Lower leg skin (tissue), 4 donors: ENCODE data around the gene TANC1. TPM values are rescaled to one million over a fixed set of nuclear protein-coding genes. Genes with fewer than 3 reads are reported as not detected.

ENCODE experiments used
- DNase-seq, 2 donors: peaks; one replicate each; pipeline ENCODE4 v3.0.0-alpha.2; 2019; ENCODE audit warnings: low spot score in 2 of 2
- H3K4me3 ChIP-seq: fragments of 200-600 bp; sonication (generic); 2 replicates; pipeline ENCODE4 v1.5.1; 2017; ENCODE audit warnings: mild to moderate bottlenecking, low read depth; ENCODE audit not compliant: poor library complexity, severe bottlenecking
- CTCF ChIP-seq, 3 donors: fragments of 450-650 bp; IDR thresholded peaks; one replicate each; pipeline ENCODE4 v1.5.1; 2016; ENCODE audit warnings: antibody characterized with exemption in 3 of 3, mild to moderate bottlenecking in 3 of 3, moderate library complexity in 2 of 3
- POLR2A ChIP-seq, 2 donors: fragments of 450-650 bp; IDR thresholded peaks; one replicate each; pipeline ENCODE4 v1.6.1; 2016 to 2017; ENCODE audit warnings: antibody characterized with exemption in 2 of 2, mild to moderate bottlenecking in 1 of 2, moderate library complexity in 1 of 2
- WGBS, 2 donors: methylation state at CpG; one replicate each; pipeline ENCODE4 v1.1.5; 2018; 5-methylcytosine and 5-hydroxymethylcytosine counted together
- intact Hi-C: fragments of 100-400 bp; cut with DNase I; formaldehyde crosslinking; loops from one replicate; pipeline ENCODE4 v1.15.0; 2023; ENCODE audit warnings: low total_unique reads
- total RNA-seq, 4 donors: library from RNA; depleted of rRNA; stranded (reverse); fragments of >200 nt; gene quantifications; one replicate each; pipeline ENCODE4 v1.1.0, GENCODE V29; 2016

TANC1 gene
- total RNA-seq, 4 donors from 2014 or later: 65.8 to 111 (median 93.6) TPM

- intact Hi-C loops: no loop called here
- TF ChIP-seq CTCF (IDR thresholded peaks at IDR 0.05): no peak
- no peak for TF ChIP-seq POLR2A (IDR thresholded peaks at IDR 0.05)
- 73 to 80% methylated on average over 7 of the region's 7 CpGs for WGBS, 2 donors
- no peak for DNase-seq
- H3K4me3 ChIP-seq: no peak overlapping the region
Observed at GRCh38 chr2:159002462-159003111, 34.1 kb downstream of the TANC1 start.

GRCh38 chr2:159003555-159003954 lies 35.1 kb downstream of the TANC1 start:
- intact Hi-C loops: no loop called here
- 90 to 93% methylated on average over 13 of the region's 13 CpGs for WGBS, 2 donors
- TF ChIP-seq POLR2A (IDR thresholded peaks at IDR 0.05) (no peak), CTCF (IDR thresholded peaks at IDR 0.05) (no peak)
- no peak overlapping the region for H3K4me3 ChIP-seq
- DNase-seq: no peak

- TF ChIP-seq CTCF (IDR thresholded peaks at IDR 0.05): no peak
- no peak for TF ChIP-seq POLR2A (IDR thresholded peaks at IDR 0.05)
- H3K4me3 ChIP-seq: no peak overlapping the region
- intact Hi-C loops: no loop called here
- WGBS, 2 donors: 93 to 97% methylated on average over 6 of the region's 6 CpGs
- no peak for DNase-seq
Observed at GRCh38 chr2:159004849-159005248, 36.4 kb downstream of the TANC1 start.

- DNase-seq: no peak
- 61 to 83% methylated on average over 1 of the region's 1 CpG for WGBS, 2 donors
- no peak for TF ChIP-seq POLR2A (IDR thresholded peaks at IDR 0.05)
- no peak for TF ChIP-seq CTCF (IDR thresholded peaks at IDR 0.05)
- H3K4me3 ChIP-seq: no peak overlapping the region
- intact Hi-C loops: loop anchor here (10.0 kb wide), 1 partner anchor 95 kb away; no protein-coding TSS in a partner anchor
Observed at GRCh38 chr2:159009940-159010339, 41.5 kb downstream of the TANC1 start.

- 30% methylated on average over 5 of the region's 5 CpGs for WGBS, 2 donors
- no peak for TF ChIP-seq POLR2A (IDR thresholded peaks at IDR 0.05)
- no peak for TF ChIP-seq CTCF (IDR thresholded peaks at IDR 0.05)
- DNase-seq: no peak
- no peak overlapping the region for H3K4me3 ChIP-seq
- intact Hi-C loops: loop anchor here (10.0 kb wide), 1 partner anchor 96 kb away; no protein-coding TSS in a partner anchor
Observed at GRCh38 chr2:159010340-159010739, 41.9 kb downstream of the TANC1 start.

GRCh38 chr2:159010963-159011362 lies 42.5 kb downstream of the TANC1 start:
- intact Hi-C loops: loop anchor here (10.0 kb wide), 1 partner anchor 96 kb away; no protein-coding TSS in a partner anchor
- no peak overlapping the region for H3K4me3 ChIP-seq
- no peak for TF ChIP-seq CTCF (IDR thresholded peaks at IDR 0.05)
- TF ChIP-seq POLR2A (IDR thresholded peaks at IDR 0.05): no peak
- no peak for DNase-seq
